Measurements from ENCODE around the gene HDAC3. TPM values are rescaled to one million over a fixed set of nuclear protein-coding genes. Genes with fewer than 3 reads are reported as not detected.

The HDAC3 gene
- total RNA-seq, 6 experiments from 2014 or later, result 18.2 to 26.5 (median 23.3) TPM

- Histone ChIP-seq H3K4me1 (peaks cover 0 to 42% (median 26%) of the 10 kb centered on the region in 4 donors), H3K4me3 (peak within 1 kb of the TSS; percentile 93 to 99 (median 97)), H3K27ac (peak within 1 kb of the TSS; percentile 97 to 99 (median 98)), H3K9me3 (no peaks in the 10 kb centered on the region), H3K36me3 (peaks cover 0 to 33% (median 4%) of the 10 kb centered on the region in 4 donors), H3K27me3 (no peaks in the 10 kb centered on the region)
- peak; percentile 99 for DNase-seq
- WGBS (ENCODE audit: insufficient coverage, low coverage, low lambda C conversion rate, missing lambda C conversion rate), result 5% methylated on average over 10 of the region's 70 CpGs
- intact Hi-C loops (cut with DNase I), result no loop called here
- peak; percentile 96 for TF ChIP-seq POLR2A (IDR thresholded peaks at IDR 0.05)
- TF ChIP-seq CTCF (IDR thresholded peaks at IDR 0.05), result peak; percentile 98 to 100 (median 98)
- peak; percentile 94 to 97 (median 94) for ATAC-seq
These were observed 17.7 kb downstream of the HDAC3 start, which contains the start of gene DIAPH1 for GRCh38 chr5:141618804-141619554. Gene DIAPH1 (minus strand): TSS chr5:141619000. CDS start chr5:141618914, 86 bp downstream.

- DNase-seq (peak; percentile 62 to 87 (median 79)), ATAC-seq (peak; percentile 50 to 65 (median 56))
- Histone ChIP-seq H3K27ac (peak overlapping the region; percentile 97 to 99 (median 98)), H3K27me3 (no peaks in the 10 kb centered on the region), H3K9me3 (no peaks in the 10 kb centered on the region), H3K4me3 (peak overlapping the region; percentile 93 to 99 (median 97)), H3K4me1 (peaks cover 0 to 48% (median 29%) of the 10 kb centered on the region in 4 donors), H3K36me3 (peaks cover 0 to 26% (median 2%) of the 10 kb centered on the region in 4 donors)
- TF ChIP-seq CTCF (IDR thresholded peaks at IDR 0.05) (no peak), POLR2A (IDR thresholded peaks at IDR 0.05) (no peak)
- 1% methylated on average over 20 of the region's 36 CpGs for WGBS (ENCODE audit: insufficient coverage, low coverage, low lambda C conversion rate, missing lambda C conversion rate)
- intact Hi-C loops (cut with DNase I), result no loop called here
These were observed 18.4 kb downstream of the HDAC3 start for GRCh38 chr5:141618030-141618803.

GRCh38 chr5:141617682-141618029, 19.0 kb downstream of the HDAC3 start:
- Histone ChIP-seq H3K36me3 (peaks cover 0 to 20% (median 0%) of the 10 kb centered on the region in 4 donors), H3K4me1 (peaks cover 0 to 54% (median 32%) of the 10 kb centered on the region in 4 donors), H3K27me3 (no peaks in the 10 kb centered on the region), H3K27ac (peak overlapping the region; percentile 97 to 99 (median 98)), H3K4me3 (peak overlapping the region; percentile 93 to 99 (median 97)), H3K9me3 (no peaks in the 10 kb centered on the region)
- intact Hi-C loops (cut with DNase I), result no loop called here
- ATAC-seq (no peak), DNase-seq (no peak)
- TF ChIP-seq POLR2A (IDR thresholded peaks at IDR 0.05) (no peak), CTCF (IDR thresholded peaks at IDR 0.05) (no peak)
- 3% methylated on average over 9 of the region's 9 CpGs for WGBS (ENCODE audit: insufficient coverage, low coverage, low lambda C conversion rate, missing lambda C conversion rate)

DNA sequence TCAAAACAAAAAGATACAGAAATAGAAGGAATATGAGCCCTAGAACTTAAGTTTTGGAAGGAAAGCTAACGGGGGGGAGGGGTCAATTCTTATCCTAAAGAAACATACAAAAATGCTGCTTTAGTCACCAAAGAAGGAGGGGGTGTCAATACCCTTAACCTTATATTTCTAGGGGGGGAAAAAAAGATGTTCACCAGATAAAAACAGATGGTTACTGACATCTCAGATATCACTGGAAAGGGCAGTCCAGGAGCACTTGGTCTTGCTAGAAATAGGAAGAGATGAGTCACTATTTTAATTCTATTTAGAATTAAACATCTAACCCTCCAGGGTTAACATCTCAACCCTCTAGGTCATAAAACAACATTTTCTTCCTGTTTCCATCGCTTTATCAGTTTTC, 19.5 kb downstream of the HDAC3 start:
- intact Hi-C loops (cut with DNase I), result no loop called here
- peaks cover 0 to 59% (median 32%) of the 10 kb centered on the region in 4 donors for H3K4me1 ChIP-seq
- H3K4me3 ChIP-seq, result peak overlapping the region; percentile 93 to 99 (median 97)
- ATAC-seq (no peak), DNase-seq (no peak)
- WGBS (ENCODE audit: insufficient coverage, low coverage, low lambda C conversion rate, missing lambda C conversion rate), result 0% methylated on average over 2 of the region's 2 CpGs
- no peaks in the 10 kb centered on the region for H3K27me3 ChIP-seq
- no peaks in the 10 kb centered on the region for H3K9me3 ChIP-seq
- H3K27ac ChIP-seq, result peak overlapping the region; percentile 97 to 99 (median 98)
- TF ChIP-seq CTCF (IDR thresholded peaks at IDR 0.05), result no peak
- no peak for TF ChIP-seq POLR2A (IDR thresholded peaks at IDR 0.05)
- H3K36me3 ChIP-seq, result peaks cover 0 to 15% (median 0%) of the 10 kb centered on the region in 4 donors
